Measurements from ENCODE around the gene TRIM41. TPM values are rescaled to one million over a fixed set of nuclear protein-coding genes. Genes with fewer than 3 reads are reported as not detected.

Gene TRIM41
- total RNA-seq, 1 donor = 6.1 TPM

Other genes with a start within 250 kb of the TRIM41 start
- gene BTNL3, start 234.4 kb upstream of the TRIM41 start, total RNA-seq = not detected
- gene BTNL9, start 183.0 kb upstream of the TRIM41 start, total RNA-seq = 0.21 TPM
- not detected for gene OR2V1, start 92.1 kb upstream of the TRIM41 start, total RNA-seq
- gene OR2V2, start 75.7 kb upstream of the TRIM41 start, total RNA-seq = not detected
- 1.9 TPM for gene TRIM7, start 18.1 kb upstream of the TRIM41 start, total RNA-seq
- 5,375 TPM for gene RACK1, start 20.6 kb downstream of the TRIM41 start, total RNA-seq
- gene TRIM52, start 37.9 kb downstream of the TRIM41 start, total RNA-seq = 17.5 TPM
- not detected for gene OR4F3, start 144.0 kb downstream of the TRIM41 start, total RNA-seq

All from mononuclear cell (primary cell).